H9 (cell line): ENCODE results near the gene GPR141. TPM values are rescaled to one million over a fixed set of nuclear protein-coding genes. Genes with fewer than 3 reads are reported as not detected.

ENCODE experiments used
- DNase-seq: peaks from one replicate; pipeline ENCODE4 v3.0.0-alpha.2; 2017
- H2AFZ ChIP-seq: one replicate; pipeline ENCODE4 v1.6.1; 2013; ENCODE audit warnings: mild to moderate bottlenecking, low read length, control low read depth, moderate library complexity
- H2AK5ac ChIP-seq: 2 replicates; pipeline ENCODE4 v1.6.1; 2013; ENCODE audit warnings: low read length, control low read depth, mixed read lengths; ENCODE audit not compliant: insufficient read length
- H2BK120ac ChIP-seq: one replicate; pipeline ENCODE4 v1.6.1; 2013; ENCODE audit warnings: low read depth, mild to moderate bottlenecking, low read length, control low read depth, inconsistent platforms; ENCODE audit not compliant: poor library complexity, severe bottlenecking
- H2BK12ac ChIP-seq: 2 replicates; pipeline ENCODE4 v1.6.1; 2013; ENCODE audit warnings: low read length, control low read depth, mixed read lengths, low read depth; ENCODE audit not compliant: insufficient read length
- H2BK15ac ChIP-seq: 2 replicates; pipeline ENCODE4 v1.6.1; 2013; ENCODE audit warnings: low read depth, low read length, control low read depth
- H2BK20ac ChIP-seq: one replicate; pipeline ENCODE4 v1.6.1; 2013; ENCODE audit warnings: low read depth, mild to moderate bottlenecking, low read length, control low read depth, inconsistent platforms; ENCODE audit not compliant: poor library complexity, severe bottlenecking
- H2BK5ac ChIP-seq: 2 replicates; pipeline ENCODE4 v1.6.1; 2013; ENCODE audit warnings: low read length, control low read depth, mixed read lengths; ENCODE audit not compliant: insufficient read length
- H3K14ac ChIP-seq: 2 replicates; pipeline ENCODE4 v1.6.1; 2013; ENCODE audit warnings: low read length, control low read depth; ENCODE audit not compliant: insufficient read depth
- H3K18ac ChIP-seq: 2 replicates; pipeline ENCODE4 v1.6.1; 2013; ENCODE audit warnings: low read depth, mild to moderate bottlenecking, mixed read lengths, low read length, control low read depth; ENCODE audit not compliant: insufficient read length
- H3K23ac ChIP-seq: 2 replicates; pipeline ENCODE4 v1.6.1; 2013; ENCODE audit warnings: low read length, control low read depth, mixed read lengths, low read depth; ENCODE audit not compliant: insufficient read length
- H3K23me2 ChIP-seq: 2 replicates; pipeline ENCODE4 v1.6.1; 2013; ENCODE audit warnings: low read depth, mild to moderate bottlenecking, mixed read lengths, low read length, control low read depth; ENCODE audit not compliant: insufficient read length, poor library complexity, severe bottlenecking
- H3K27ac ChIP-seq: 2 replicates; pipeline ENCODE4 v1.5.1; 2013; ENCODE audit warnings: low read length, control low read depth, mixed read lengths, low read depth; ENCODE audit not compliant: insufficient read length
- H3K27me3 ChIP-seq: 2 replicates; pipeline ENCODE4 v1.6.1; 2013; ENCODE audit warnings: low read length, control low read depth, inconsistent platforms; ENCODE audit not compliant: insufficient read depth
- H3K4ac ChIP-seq: 2 replicates; pipeline ENCODE4 v1.6.1; 2013; ENCODE audit warnings: low read depth, mild to moderate bottlenecking, control low read depth, inconsistent platforms, low read length, moderate library complexity
- H3K4me1 ChIP-seq: 2 replicates; pipeline ENCODE4 v1.6.1; 2013; ENCODE audit warnings: low read length, control low read depth, inconsistent platforms; ENCODE audit not compliant: insufficient read depth
- H3K4me2 ChIP-seq: 2 replicates; pipeline ENCODE4 v1.6.1; 2013; ENCODE audit warnings: low read length, control low read depth, mixed read lengths; ENCODE audit not compliant: insufficient read length, insufficient read depth
- H3K56ac ChIP-seq: 2 replicates; pipeline ENCODE4 v1.6.1; 2013; ENCODE audit warnings: low read depth, mild to moderate bottlenecking, mixed read lengths, low read length, control low read depth; ENCODE audit not compliant: insufficient read length
- H3K79me1 ChIP-seq: 2 replicates; pipeline ENCODE4 v1.6.1; 2013; ENCODE audit warnings: low read depth, mild to moderate bottlenecking, moderate library complexity, low read length, control low read depth, inconsistent platforms; ENCODE audit not compliant: insufficient read depth, poor library complexity, severe bottlenecking
- H3K79me2 ChIP-seq: 2 replicates; pipeline ENCODE4 v1.6.1; 2013; ENCODE audit warnings: low read length, control low read depth, inconsistent platforms; ENCODE audit not compliant: insufficient read depth
- H3K9ac ChIP-seq: 2 replicates; pipeline ENCODE4 v1.6.1; 2013; ENCODE audit warnings: low read length, control low read depth, mixed read lengths; ENCODE audit not compliant: insufficient read length; ENCODE audit errors: extremely low read depth
- H3K9me3 ChIP-seq: one replicate; pipeline ENCODE4 v1.6.1; 2013; ENCODE audit warnings: low read depth, low read length, inconsistent platforms; ENCODE audit not compliant: control insufficient read depth
- H3T11ph ChIP-seq: one replicate; pipeline ENCODE4 v1.6.1; 2013; ENCODE audit warnings: mild to moderate bottlenecking, low read length, control low read depth, inconsistent platforms
- H4K20me1 ChIP-seq: one replicate; pipeline ENCODE4 v1.6.1; 2013; ENCODE audit not compliant: control insufficient read depth, insufficient read length, insufficient read depth
- H4K5ac ChIP-seq: 2 replicates; pipeline ENCODE4 v1.6.1; 2013; ENCODE audit warnings: low read depth, mild to moderate bottlenecking, mixed read lengths, low read length, control low read depth; ENCODE audit not compliant: insufficient read length
- H4K8ac ChIP-seq: replicated peaks from 2 replicates; pipeline ENCODE4 v1.6.1; 2013; ENCODE audit warnings: low read length, control low read depth, mixed read lengths, low read depth; ENCODE audit not compliant: insufficient read length
- H4K91ac ChIP-seq: 2 replicates; pipeline ENCODE4 v1.6.1; 2013; ENCODE audit warnings: low read depth, mild to moderate bottlenecking, moderate library complexity, mixed read lengths, low read length, control low read depth; ENCODE audit not compliant: insufficient read length
- H3K27ac Mint-ChIP-seq, 3 experiments: 2 replicates in 2 of 3; 3 replicates in 1 of 3; pipeline ENCODE4 v1.8.0; 2020 to 2021; ENCODE audit warnings: mixed read lengths in 3 of 3, mild to moderate bottlenecking in 1 of 3, moderate library complexity in 1 of 3
- H3K27me3 Mint-ChIP-seq: 2 replicates; pipeline ENCODE4 v1.8.0; 2021; ENCODE audit warnings: low read depth, mild to moderate bottlenecking, moderate library complexity, mixed read lengths
- H3K36me3 Mint-ChIP-seq, 3 experiments: 2 replicates in 2 of 3; 3 replicates in 1 of 3; pipeline ENCODE4 v1.8.0; 2020 to 2021; ENCODE audit warnings: low read depth in 3 of 3, mixed read lengths in 3 of 3; ENCODE audit not compliant: insufficient read depth in 1 of 3
- H3K4me1 Mint-ChIP-seq, 2 experiments: 2 replicates each; pipeline ENCODE4 v1.8.0; 2020; ENCODE audit warnings: mixed read lengths in 2 of 2
- H3K4me3 Mint-ChIP-seq, 2 experiments: 2 replicates in 1 of 2; 3 replicates in 1 of 2; pipeline ENCODE4 v1.8.0; 2020 to 2021; ENCODE audit warnings: mild to moderate bottlenecking in 2 of 2, mixed read lengths in 2 of 2, moderate library complexity in 1 of 2
- H3K9me3 Mint-ChIP-seq, 2 experiments: 2 replicates in 1 of 2; 3 replicates in 1 of 2; pipeline ENCODE4 v1.8.0; 2020; ENCODE audit warnings: mild to moderate bottlenecking in 2 of 2, mixed read lengths in 2 of 2, moderate library complexity in 1 of 2
- WGBS: extraction: QIAGEN DNeasy Blood & Tissue Kit; methylation state at CpG from one replicate; pipeline ENCODE4 v1.1.7; 2013; ENCODE audit warnings: missing lambda C conversion rate, low lambda C conversion rate, mixed read lengths; ENCODE audit not compliant: insufficient read length; ENCODE audit errors: extremely low coverage; 5-methylcytosine and 5-hydroxymethylcytosine counted together
- total RNA-seq: library from RNA; stranded (reverse); gene quantifications from 2 replicates; pipeline ENCODE4 v1.2.1, GENCODE V29; 2021
- TF ChIP-seq, protein P1 (sequence below): fragments of 200-600 bp; sonication (generic); conservative IDR thresholded peaks from 3 replicates; pipeline ENCODE4 v1.8.0; 2021; ENCODE audit warnings: antibody characterized with exemption, mild to moderate bottlenecking

Gene GPR141
- total RNA-seq, 1 experiment from 2014 or later = 0.50 TPM

DNA sequence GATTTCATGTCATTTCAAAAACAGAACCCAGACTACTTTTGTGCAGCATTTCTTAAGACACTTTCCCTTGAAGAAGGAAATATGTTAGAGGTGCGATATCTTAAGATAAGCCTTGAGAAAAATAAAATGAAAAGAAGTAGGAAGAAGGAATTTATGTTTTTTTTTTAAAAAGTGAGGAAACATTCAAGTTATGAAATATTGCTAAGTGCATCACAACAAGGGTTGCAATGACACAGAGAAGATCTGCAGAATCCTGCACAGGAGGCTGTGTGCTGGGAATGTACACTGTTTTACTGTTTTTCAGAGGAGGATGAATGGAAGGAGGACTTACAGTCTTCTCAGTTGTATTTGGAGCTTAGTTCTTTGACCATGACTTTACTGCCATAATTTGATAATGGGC lies 85.0 kb downstream of the GPR141 start:
- Histone ChIP-seq H3K56ac (no peak overlapping the region), H3K27ac (no peak overlapping the region), H3K9ac (no peak overlapping the region), H3K23ac (no peak overlapping the region), H2AK5ac (no peak overlapping the region), H4K8ac (no peak overlapping the region), H3K4ac (no peak overlapping the region), H3K23me2 (no peaks in the 10 kb centered on the region), H3K79me2 (no peaks in the 10 kb centered on the region), H2AFZ (no peak overlapping the region), H3K27me3 (no peaks in the 10 kb centered on the region), H3T11ph (no peak overlapping the region), H3K4me1 (no peaks in the 10 kb centered on the region), H3K9me3 (no peaks in the 10 kb centered on the region), H2BK120ac (no peak overlapping the region), H3K18ac (no peak overlapping the region), H2BK12ac (no peak overlapping the region), H4K20me1 (no peaks in the 10 kb centered on the region), H2BK20ac (no peak overlapping the region), H4K5ac (no peak overlapping the region), H4K91ac (no peak overlapping the region), H2BK15ac (no peak overlapping the region), H3K4me2 (no peak overlapping the region), H3K14ac (no peak overlapping the region), H3K79me1 (no peaks in the 10 kb centered on the region), H2BK5ac (no peak overlapping the region)
- peaks cover 1% of the 10 kb centered on the region; the same call in 1 of the 2 replicates for H3K27me3 Mint-ChIP-seq
- TF ChIP-seq, protein P1, sequence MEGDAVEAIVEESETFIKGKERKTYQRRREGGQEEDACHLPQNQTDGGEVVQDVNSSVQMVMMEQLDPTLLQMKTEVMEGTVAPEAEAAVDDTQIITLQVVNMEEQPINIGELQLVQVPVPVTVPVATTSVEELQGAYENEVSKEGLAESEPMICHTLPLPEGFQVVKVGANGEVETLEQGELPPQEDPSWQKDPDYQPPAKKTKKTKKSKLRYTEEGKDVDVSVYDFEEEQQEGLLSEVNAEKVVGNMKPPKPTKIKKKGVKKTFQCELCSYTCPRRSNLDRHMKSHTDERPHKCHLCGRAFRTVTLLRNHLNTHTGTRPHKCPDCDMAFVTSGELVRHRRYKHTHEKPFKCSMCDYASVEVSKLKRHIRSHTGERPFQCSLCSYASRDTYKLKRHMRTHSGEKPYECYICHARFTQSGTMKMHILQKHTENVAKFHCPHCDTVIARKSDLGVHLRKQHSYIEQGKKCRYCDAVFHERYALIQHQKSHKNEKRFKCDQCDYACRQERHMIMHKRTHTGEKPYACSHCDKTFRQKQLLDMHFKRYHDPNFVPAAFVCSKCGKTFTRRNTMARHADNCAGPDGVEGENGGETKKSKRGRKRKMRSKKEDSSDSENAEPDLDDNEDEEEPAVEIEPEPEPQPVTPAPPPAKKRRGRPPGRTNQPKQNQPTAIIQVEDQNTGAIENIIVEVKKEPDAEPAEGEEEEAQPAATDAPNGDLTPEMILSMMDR = no peak
- no peak overlapping the region for H3K4me3 Mint-ChIP-seq
- H3K27ac Mint-ChIP-seq = no peak overlapping the region
- H3K36me3 Mint-ChIP-seq = no peaks in the 10 kb centered on the region; a peak in 2 of 7 replicates
- peaks cover 0 to 3% of the 10 kb centered on the region in 2 experiments; a peak in 1 of 4 replicates for H3K4me1 Mint-ChIP-seq
- WGBS = 100% methylated on average over 1 of the region's 1 CpG
- peaks cover 9 to 14% of the 10 kb centered on the region in 2 experiments; a peak in 4 of 5 replicates for H3K9me3 Mint-ChIP-seq
- no peak for DNase-seq
